Subcutaneous preadipocyte (primary cell): ENCODE measurements around the gene METTL22. TPM values are rescaled to one million over a fixed set of nuclear protein-coding genes. Genes with fewer than 3 reads are reported as not detected.

Experiments used
- small RNA-seq: library from RNA; depleted of rRNA; stranded (forward); fragments of <200 nt; gene quantifications from one replicate; pipeline ENCODE3, GENCODE V24; 2012
- total RNA-seq: library from RNA; depleted of rRNA; stranded (reverse); fragments of >200 nt; gene quantifications from 2 replicates; pipeline ENCODE4 v1.2.3, GENCODE V29; 2012

METTL22 gene, protein sequence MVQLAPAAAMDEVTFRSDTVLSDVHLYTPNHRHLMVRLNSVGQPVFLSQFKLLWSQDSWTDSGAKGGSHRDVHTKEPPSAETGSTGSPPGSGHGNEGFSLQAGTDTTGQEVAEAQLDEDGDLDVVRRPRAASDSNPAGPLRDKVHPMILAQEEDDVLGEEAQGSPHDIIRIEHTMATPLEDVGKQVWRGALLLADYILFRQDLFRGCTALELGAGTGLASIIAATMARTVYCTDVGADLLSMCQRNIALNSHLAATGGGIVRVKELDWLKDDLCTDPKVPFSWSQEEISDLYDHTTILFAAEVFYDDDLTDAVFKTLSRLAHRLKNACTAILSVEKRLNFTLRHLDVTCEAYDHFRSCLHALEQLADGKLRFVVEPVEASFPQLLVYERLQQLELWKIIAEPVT
- total RNA-seq = 27.8 and 30.5 TPM in 2 replicates

GRCh38 chr16:8621572-8622314 is at the start of gene METTL22:
METTL22 (plus strand) TSS chr16:8621698; CDS start chr16:8625666, 3,968 bp downstream.

DNA sequence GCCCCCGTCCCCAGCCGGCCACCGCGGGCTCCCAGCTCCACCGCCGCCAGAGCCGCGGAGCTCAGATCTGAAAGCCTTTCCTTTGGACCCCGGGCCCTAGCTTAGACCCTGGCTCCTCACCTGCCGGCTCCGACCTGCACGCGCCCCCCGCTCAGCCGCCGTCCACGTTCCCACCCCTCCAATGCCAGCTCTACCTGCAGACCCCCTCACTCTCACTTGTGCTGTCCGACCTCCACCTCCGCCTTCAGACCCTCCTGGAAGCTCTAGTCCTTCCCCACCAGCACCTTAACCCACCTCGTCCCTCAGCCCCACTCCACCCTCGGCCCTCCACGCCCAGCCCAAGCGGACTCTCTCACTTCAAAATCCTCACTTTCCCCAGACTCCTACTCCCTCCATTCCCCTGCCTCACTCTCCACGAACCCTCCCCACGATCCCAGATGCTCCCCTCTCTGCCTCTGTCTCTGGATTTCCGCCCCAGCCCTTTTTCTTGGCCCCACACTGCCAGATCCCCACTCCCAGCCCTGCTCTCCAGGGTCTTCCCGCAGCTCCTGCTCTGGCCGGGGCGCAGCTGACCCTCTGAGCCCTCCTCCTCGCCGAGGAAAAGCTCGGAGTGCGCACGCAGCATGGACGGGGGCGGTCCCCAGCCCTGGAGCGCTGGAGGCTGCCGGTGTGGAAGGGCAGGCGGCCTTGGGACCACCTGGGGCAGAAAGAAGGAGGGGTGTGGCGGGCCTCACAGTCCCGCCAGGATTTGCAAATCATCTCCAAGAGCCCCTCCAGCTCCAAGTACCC is 31.4 kb upstream of the METTL22 start, which contains the start of gene TMEM114:
Gene TMEM114, minus strand, starts transcription at position 612 of the 789 bp plus-strand sequence. CDS start 673 bp downstream, outside the sequence.

GRCh38 chr16:8674413-8675022 is 53.0 kb downstream of the METTL22 start, which contains the start of gene ABAT:
ABAT (plus strand) TSS chr16:8674617; CDS start chr16:8735740, 61,123 bp downstream.

Small RNA genes lying within 50 kb of the gene (small RNA-seq; reads per million reads assigned to genes)
- gene RN7SL743P = not detected

Other genes starting within 250 kb of the METTL22 start
- not detected in 2 replicates for gene TMEM114, start 31.2 kb upstream of the METTL22 start, total RNA-seq
- 2.2 TPM in 2 replicates for gene ABAT, start 52.9 kb downstream of the METTL22 start, total RNA-seq
- 3.5 and 4.0 TPM in 2 replicates for gene TMEM186, start 175.9 kb downstream of the METTL22 start, total RNA-seq
- 33.4 and 44.8 TPM in 2 replicates for gene PMM2, start 176.1 kb downstream of the METTL22 start, total RNA-seq
- gene CARHSP1, start 247.3 kb downstream of the METTL22 start, total RNA-seq = 147 and 157 TPM in 2 replicates